ENCODE measurements around the gene RETREG3. TPM values are rescaled to one million over a fixed set of nuclear protein-coding genes. Genes with fewer than 3 reads are reported as not detected.
A peak's percentile ranks its signal among the peaks of the same experiment; 100 is the strongest.

The RETREG3 gene
- total and polyA plus RNA-seq, 9 of the 15 experiments (the other 6 are each of a cell fraction or from before 2014, with no cell fraction given) = 4.1 to 39.0 (median 16.9) TPM

- TF ChIP-seq ZNF41 (CRISPR knock-in tag; conservative IDR thresholded peaks at IDR 0.05) (peak; percentile 94), ZNF551 (CRISPR knock-in tag; IDR thresholded peaks at IDR 0.05) (no peak), ELF4 (CRISPR knock-in tag; IDR thresholded peaks at IDR 0.05) (peak; percentile 91), ZNF174 (CRISPR knock-in tag; IDR thresholded peaks at IDR 0.05) (peak; percentile 81; the same call in 1 of the 2 replicates), PTRF (tag; IDR thresholded peaks at IDR 0.05) (no peak), ESRRA (IDR thresholded peaks at IDR 0.05; ENCODE audit: borderline replicate concordance, low read depth) (peak; percentile 73), RHOXF2B (CRISPR knock-in tag; conservative IDR thresholded peaks at IDR 0.05) (peak; percentile 96), HIVEP1 (CRISPR knock-in tag; IDR thresholded peaks at IDR 0.05) (peak; percentile 97), ZNF263 (CRISPR knock-in tag; IDR thresholded peaks at IDR 0.05; ENCODE audit: borderline replicate concordance) (no peak), TCF15 (CRISPR knock-in tag; IDR thresholded peaks at IDR 0.05) (peak; percentile 98), ZNF24 (IDR thresholded peaks at IDR 0.05) (no peak; the same call in 1 of the 2 replicates), ASH1L (IDR thresholded peaks at IDR 0.05; ENCODE audit: borderline replicate concordance, low read depth, partially characterized antibody) (peak; percentile 59), HDAC1 (IDR thresholded peaks at IDR 0.05) (peak in 1 of 2 experiments; percentile 67; a peak in 2 of 4 replicates), NONO (IDR thresholded peaks at IDR 0.05; ENCODE audit: low read depth in 2 of 2, low read length in 1 of 2) (no peak), ZNF668 (CRISPR knock-in tag; IDR thresholded peaks at IDR 0.05) (peak; percentile 97), SREBF2 (CRISPR knock-in tag; IDR thresholded peaks at IDR 0.05) (no peak), NFRKB (IDR thresholded peaks at IDR 0.05; ENCODE audit: low read depth) (peak; percentile 82)
- TF ChIP-seq, protein P1, sequence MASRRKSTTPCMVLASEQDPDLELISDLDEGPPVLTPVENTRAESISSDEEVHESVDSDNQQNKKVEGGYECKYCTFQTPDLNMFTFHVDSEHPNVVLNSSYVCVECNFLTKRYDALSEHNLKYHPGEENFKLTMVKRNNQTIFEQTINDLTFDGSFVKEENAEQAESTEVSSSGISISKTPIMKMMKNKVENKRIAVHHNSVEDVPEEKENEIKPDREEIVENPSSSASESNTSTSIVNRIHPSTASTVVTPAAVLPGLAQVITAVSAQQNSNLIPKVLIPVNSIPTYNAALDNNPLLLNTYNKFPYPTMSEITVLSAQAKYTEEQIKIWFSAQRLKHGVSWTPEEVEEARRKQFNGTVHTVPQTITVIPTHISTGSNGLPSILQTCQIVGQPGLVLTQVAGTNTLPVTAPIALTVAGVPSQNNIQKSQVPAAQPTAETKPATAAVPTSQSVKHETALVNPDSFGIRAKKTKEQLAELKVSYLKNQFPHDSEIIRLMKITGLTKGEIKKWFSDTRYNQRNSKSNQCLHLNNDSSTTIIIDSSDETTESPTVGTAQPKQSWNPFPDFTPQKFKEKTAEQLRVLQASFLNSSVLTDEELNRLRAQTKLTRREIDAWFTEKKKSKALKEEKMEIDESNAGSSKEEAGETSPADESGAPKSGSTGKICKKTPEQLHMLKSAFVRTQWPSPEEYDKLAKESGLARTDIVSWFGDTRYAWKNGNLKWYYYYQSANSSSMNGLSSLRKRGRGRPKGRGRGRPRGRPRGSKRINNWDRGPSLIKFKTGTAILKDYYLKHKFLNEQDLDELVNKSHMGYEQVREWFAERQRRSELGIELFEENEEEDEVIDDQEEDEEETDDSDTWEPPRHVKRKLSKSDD (conservative IDR thresholded peaks at IDR 0.05; ENCODE audit: low read length) = no peak
- TF ChIP-seq, protein P2, sequence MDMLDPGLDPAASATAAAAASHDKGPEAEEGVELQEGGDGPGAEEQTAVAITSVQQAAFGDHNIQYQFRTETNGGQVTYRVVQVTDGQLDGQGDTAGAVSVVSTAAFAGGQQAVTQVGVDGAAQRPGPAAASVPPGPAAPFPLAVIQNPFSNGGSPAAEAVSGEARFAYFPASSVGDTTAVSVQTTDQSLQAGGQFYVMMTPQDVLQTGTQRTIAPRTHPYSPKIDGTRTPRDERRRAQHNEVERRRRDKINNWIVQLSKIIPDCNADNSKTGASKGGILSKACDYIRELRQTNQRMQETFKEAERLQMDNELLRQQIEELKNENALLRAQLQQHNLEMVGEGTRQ (CRISPR knock-in tag; IDR thresholded peaks at IDR 0.05) = no peak
Observed at GRCh38 chr17:42535155-42536047, 73.8 kb downstream of the RETREG3 start (continued).
